ENCODE data around the gene WDR38.

The WDR38 gene

DNA sequence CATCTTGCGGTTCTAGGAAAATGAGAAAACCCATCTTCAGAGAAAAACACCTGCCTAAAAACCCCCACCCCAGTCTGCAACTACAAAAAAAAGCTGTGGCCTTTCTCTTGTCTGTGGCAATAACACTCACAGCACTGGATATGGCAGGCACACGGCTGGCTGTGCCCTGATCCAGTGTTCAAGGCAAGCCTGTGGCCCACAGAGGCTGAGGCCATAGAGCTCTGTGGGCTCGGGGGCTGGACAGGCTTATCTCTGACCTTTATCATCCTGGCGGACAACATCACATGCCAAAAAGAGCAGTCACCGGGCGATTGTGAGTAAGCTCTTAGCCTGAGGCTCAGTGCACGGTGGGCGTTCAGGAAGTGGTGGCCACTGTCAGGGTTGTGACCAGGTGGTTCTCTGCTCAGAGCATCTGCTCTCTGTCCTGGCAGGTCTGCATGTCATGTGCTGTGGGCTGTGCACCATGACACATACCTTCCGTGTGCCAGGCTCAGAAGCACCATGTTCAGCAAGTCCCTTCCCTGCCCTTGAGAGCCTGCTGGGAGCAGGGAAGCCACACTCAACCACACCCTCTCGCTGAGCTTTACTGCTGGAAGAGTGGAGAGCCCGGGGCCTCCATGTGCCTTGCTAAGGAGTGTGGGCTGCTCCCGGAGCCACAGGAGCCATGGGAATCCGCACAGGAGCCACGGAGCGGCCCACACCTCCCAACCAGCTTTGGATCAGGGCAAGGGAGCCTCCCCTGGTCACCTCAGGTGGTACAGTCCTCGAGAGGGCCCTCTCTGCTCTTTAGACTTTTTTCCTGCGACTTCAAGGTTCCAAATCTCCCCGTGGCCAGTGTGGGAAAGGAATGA, 34.6 kb upstream of the WDR38 start:
- no peak overlapping the region for H3K27ac ChIP-seq
- DNase-seq (ENCODE audit: low spot score), result no peak
- no peak overlapping the region for H3K4me3 ChIP-seq
- TF ChIP-seq, protein P1, sequence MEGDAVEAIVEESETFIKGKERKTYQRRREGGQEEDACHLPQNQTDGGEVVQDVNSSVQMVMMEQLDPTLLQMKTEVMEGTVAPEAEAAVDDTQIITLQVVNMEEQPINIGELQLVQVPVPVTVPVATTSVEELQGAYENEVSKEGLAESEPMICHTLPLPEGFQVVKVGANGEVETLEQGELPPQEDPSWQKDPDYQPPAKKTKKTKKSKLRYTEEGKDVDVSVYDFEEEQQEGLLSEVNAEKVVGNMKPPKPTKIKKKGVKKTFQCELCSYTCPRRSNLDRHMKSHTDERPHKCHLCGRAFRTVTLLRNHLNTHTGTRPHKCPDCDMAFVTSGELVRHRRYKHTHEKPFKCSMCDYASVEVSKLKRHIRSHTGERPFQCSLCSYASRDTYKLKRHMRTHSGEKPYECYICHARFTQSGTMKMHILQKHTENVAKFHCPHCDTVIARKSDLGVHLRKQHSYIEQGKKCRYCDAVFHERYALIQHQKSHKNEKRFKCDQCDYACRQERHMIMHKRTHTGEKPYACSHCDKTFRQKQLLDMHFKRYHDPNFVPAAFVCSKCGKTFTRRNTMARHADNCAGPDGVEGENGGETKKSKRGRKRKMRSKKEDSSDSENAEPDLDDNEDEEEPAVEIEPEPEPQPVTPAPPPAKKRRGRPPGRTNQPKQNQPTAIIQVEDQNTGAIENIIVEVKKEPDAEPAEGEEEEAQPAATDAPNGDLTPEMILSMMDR (IDR thresholded peaks at IDR 0.05), result no peak

DNA sequence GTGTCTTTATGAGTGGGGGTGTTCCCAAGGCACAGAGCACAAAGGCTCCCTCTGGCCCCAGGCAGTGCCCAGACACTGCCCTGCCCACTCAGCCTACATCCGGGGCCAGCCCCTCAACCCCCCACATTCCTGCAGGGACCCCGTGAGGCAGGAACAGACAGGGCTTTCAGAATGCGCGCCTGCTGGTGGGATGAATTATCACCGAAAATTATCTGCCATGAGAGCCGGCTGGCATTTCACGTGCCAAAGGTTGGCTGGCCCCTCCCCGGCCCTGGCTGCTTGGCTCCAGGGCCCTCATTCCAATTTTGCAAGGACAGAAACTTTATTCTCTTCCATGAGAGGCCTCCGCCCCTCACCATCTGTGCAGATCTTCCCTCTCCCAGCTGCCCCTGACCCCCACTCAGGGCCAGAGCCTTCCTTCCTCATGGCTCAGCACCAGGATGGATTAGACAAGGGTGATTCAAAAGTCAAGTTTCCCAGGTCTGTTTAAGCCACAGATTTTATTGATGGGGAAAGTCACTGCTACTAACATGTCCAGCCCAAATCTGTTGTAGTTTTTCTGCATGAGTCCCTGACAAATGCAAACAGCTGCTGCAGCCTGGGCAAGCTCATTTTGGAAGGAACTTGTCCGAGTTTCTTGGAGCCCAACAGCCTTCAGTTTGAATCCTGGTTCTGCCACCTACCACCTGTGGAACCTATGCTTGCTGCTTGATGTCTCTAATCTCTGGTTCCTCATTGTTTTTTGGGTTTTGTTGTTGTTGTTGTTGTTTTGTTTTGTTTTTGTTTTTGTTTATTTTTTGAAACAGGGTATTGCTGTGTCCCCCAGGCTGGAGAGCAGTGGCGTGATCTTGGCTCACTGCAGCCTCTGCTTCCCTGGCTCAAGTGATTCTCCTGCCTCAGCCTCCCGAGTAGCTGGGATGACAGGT, 32.3 kb upstream of the WDR38 start:
- TF ChIP-seq, protein P1 (IDR thresholded peaks at IDR 0.05), result no peak
- H3K27ac ChIP-seq, result no peak overlapping the region
- no peak for DNase-seq (ENCODE audit: low spot score)
- no peak overlapping the region for H3K4me3 ChIP-seq

DNA sequence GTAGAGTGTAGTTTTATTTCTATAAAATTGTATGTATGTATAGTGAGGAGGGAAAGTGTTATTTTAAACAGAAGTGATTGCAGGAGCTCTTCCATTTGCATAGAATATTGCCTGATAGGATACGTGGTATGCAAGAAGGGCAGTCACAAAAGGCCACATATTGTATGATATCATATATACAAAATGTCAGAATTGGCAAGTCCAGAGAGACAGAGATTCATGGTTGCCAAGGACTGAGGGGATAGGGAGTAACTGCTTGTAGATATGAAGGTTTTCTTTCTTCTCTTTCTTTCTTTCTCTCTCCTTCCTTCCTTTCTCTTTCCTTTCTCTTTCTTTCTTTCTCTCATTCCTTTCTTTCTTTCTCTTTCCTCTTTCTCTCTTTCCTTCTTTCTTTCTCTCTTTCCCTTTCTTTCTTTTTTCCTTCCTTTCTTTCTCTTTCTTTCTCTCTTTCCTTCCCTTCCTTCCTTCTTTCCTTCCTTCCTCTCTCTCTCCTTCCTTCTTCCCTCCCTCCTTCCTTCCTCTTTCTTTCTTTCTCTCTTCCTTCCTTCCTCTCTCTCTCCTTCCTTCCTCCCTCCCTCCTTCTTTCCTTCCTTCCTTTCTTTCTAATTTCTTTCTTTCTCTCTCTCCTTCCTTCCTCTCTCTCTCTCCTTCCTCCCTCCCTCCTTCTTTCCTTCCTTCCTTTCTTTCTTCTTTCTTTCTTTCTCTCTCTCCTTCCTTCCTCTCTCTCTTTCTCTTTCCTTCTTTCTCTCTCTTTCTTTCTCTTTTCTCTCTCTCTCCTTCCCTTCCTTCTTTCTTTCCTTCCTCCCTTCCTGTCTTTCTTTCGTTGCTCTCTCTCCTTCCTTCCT, 24.5 kb upstream of the WDR38 start:
- no peak overlapping the region for H3K4me3 ChIP-seq
- no peak for DNase-seq (ENCODE audit: low spot score)
- TF ChIP-seq, protein P1 (IDR thresholded peaks at IDR 0.05), result no peak
- no peak overlapping the region for H3K27ac ChIP-seq

DNA sequence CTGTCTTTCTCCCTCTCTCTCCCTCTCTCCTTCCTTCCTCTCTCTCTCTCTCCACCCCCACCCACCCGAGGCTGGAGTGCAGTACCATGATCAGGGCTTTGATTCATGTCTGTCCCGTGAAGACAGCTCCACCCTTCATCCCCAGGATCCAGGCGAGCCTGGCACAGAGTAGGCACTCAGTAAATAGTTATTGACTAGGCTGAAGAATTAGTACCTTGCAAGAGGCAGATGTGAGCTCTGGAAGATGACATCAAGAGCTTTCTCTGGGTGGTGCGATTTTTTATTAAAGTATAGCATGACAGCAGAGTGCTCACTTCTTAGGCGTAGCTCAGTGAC, 24.0 kb upstream of the WDR38 start:
- DNase-seq (ENCODE audit: low spot score), result no peak
- Histone ChIP-seq H3K27ac (no peak overlapping the region), H3K4me3 (no peak overlapping the region)
- TF ChIP-seq, protein P1 (IDR thresholded peaks at IDR 0.05), result no peak

DNA sequence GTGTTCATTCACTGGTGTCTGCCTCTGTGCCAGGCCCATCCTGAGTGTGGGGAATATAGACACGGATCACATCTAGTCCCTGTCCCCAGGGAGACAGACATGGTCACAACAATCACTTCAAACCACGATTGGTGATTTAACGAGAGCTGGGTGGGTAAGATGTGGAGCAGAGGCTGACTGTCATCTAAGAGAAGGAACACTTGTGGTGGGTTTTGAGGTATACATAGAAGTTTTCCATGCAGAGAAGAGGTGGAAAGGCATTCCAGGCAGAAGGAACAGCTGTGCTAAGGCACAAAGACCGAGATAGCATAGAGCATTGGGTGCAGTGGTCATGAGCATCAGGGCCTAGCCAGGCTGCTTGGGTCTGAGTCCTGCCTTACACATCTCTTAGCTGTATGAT, 22.7 kb upstream of the WDR38 start:
- TF ChIP-seq, protein P1 (IDR thresholded peaks at IDR 0.05), result no peak
- Histone ChIP-seq H3K4me3 (no peak overlapping the region), H3K27ac (no peak overlapping the region)
- DNase-seq (ENCODE audit: low spot score), result no peak

DNA sequence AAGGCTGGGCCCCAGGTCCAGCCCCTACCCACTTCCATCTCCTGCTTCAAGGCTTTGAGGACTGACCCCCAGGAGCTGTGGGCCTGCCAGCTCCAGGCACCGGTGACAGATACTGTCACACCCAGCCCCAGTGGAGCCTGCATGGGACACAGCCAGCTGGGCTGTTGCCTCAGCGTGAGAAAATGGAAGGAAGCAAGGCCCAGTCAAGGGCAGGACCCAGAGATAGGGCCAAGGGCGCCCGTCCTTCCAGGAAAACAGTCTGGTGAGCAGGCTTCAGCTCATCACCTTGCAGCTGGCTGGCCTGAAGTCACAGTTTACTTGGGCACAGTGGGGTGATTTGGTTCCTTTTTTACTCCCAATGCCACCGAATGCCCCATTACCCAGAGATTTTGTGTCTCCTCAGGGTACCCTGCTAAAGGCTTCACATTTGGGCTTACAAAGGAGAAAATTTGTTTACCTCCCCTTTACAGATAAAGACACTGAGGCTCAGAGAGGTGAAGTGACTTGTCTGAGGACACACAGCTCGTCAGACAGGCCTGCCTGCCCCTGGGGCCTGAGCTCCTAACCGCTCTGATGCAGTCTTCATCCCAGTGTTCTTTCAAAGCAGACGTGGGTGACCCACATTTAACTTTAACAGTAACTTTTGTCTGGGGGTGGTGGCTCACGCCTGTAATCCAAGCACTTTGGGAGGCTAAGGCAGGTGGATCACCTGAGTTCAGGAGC, 21.5 kb upstream of the WDR38 start:
- Histone ChIP-seq H3K4me3 (no peak overlapping the region), H3K27ac (peak overlapping the region in 1 of 2 donors; percentile 57)
- TF ChIP-seq, protein P1 (IDR thresholded peaks at IDR 0.05), result no peak
- DNase-seq (ENCODE audit: low spot score), result no peak

Data from coronary artery (tissue), 2 donors.